ENCODE results near the gene TSPO2. TPM values are rescaled to one million over a fixed set of nuclear protein-coding genes. Genes with fewer than 3 reads are reported as not detected.
A peak's percentile ranks its signal among the peaks of the same experiment; 100 is the strongest.
"Not testable (repeated sequence)": the region's sequence is repeated elsewhere in the genome, so short reads cannot be mapped to it uniquely, and the experiment has no call there.

Gene TSPO2
- total and polyA plus RNA-seq, 9 of the 15 experiments (the other 6 are each of a cell fraction or from before 2014, with no cell fraction given) = not detected

DNA sequence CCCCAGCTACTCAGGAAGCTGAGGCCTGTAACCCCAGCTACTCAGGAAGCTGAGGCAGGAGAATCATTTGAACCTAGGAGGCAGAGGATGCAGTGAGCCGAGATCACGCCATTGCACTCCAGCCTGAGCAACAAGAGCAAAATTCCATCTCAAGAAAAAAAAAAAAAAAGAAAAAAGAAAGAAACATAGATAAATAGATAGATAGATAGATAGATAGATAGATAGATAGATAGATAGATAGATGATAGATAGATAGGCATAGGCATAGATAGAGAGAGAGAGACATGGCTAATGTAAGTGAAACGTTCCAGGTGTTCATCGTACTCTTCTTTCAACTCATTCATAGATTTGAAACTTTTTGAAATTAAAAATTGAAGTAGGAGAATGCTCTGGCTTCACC lies 35.3 kb upstream of the TSPO2 start:
- BruUV-seq (replicated peaks); DNase-seq (ENCODE audit: extremely low read depth in 1 of 4, low spot score in 3 of 4); H4K20me1 ChIP-seq (replicated peaks; ENCODE audit: control insufficient read depth, insufficient read depth, low read length); H3K4me2 ChIP-seq (ENCODE audit: insufficient read depth, low read length); H3K4me1 ChIP-seq (replicated peaks in 1 of 2; ENCODE audit: control insufficient read depth in 2 of 2, insufficient read depth in 2 of 2, low read length in 2 of 2); H3K4me3 ChIP-seq; H3K27ac ChIP-seq (ENCODE audit: extremely low read depth, low read depth, low read length); POLR2A ChIA-PET; FAIRE-seq; H3K9me1 ChIP-seq (ENCODE audit: control insufficient read depth, insufficient read depth, low read length); H3K9ac ChIP-seq (ENCODE audit: insufficient read depth in 1 of 2, low read depth in 2 of 2, low read length in 2 of 2); H3K9me3 ChIP-seq (replicated peaks; ENCODE audit: control insufficient read depth, insufficient read depth, low read depth, low read length); H3K36me3 ChIP-seq (ENCODE audit: control insufficient read depth, insufficient read depth, low read length); H3K79me2 ChIP-seq (ENCODE audit: control insufficient read depth, insufficient read depth, low read length); H2AFZ ChIP-seq (ENCODE audit: low read depth, low read length); in situ Hi-C loops (cut with MboI); ATAC-seq: not testable (repeated sequence)
- CTCF ChIA-PET (ENCODE audit: low intra/inter-chr PET ratio) = interaction anchor here (0.7 to 4.0 kb wide), 3 partner anchors 21 to 312 kb away, joined by 3 to 26 read pairs (median 9); no protein-coding TSS in a partner anchor
- peaks cover 28 to 43% of the 10 kb centered on the region in 2 experiments for H3K27me3 ChIP-seq (ENCODE audit: control insufficient read depth in 2 of 2, insufficient read depth in 2 of 2, low read length in 2 of 2)
- intact Hi-C loops (cut with micrococcal nuclease) = loop anchor here (2.0 kb wide), 1 partner anchor 60 kb away; no protein-coding TSS in a partner anchor
- 2% methylated on average over 4 of the region's 4 CpGs for WGBS (ENCODE audit: insufficient coverage, low coverage, missing lambda C conversion rate)
- TF ChIP-seq DACH1 (IDR thresholded peaks at IDR 0.05; ENCODE audit: partially characterized antibody) = peak; percentile 95
- TF ChIP-seq MCM7 (IDR thresholded peaks at IDR 0.05) = 0 out of 4 replicates have a peak, but pooled peaks of 1 of the 2 experiments have one; percentile 46

DNA sequence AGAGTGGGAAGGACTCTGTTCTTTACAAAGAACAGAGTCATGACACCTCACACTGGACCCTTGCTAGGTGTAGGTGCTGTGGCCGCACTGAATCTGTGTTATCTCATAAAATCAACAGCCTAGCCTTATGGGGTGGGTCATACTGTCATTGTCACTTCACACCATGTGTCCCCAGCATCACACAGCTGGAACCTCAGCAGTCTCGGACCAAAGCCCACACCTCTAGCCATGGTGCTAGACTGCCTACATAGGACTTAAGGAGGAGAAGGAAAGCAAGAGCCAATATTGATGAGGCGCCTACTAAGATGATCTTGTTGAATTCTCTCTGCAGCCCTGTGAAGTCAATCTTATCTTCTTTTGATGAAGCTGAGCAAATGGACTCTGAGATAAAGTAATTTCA lies 34.3 kb upstream of the TSPO2 start:
- no peaks in the 10 kb centered on the region for H3K79me2 ChIP-seq (ENCODE audit: control insufficient read depth, insufficient read depth, low read length)
- no peak overlapping the region for H2AFZ ChIP-seq (ENCODE audit: low read depth, low read length)
- H3K27ac ChIP-seq (ENCODE audit: extremely low read depth, low read depth, low read length) = no peak overlapping the region
- no peak overlapping the region for H3K9ac ChIP-seq (ENCODE audit: insufficient read depth in 1 of 2, low read depth in 2 of 2, low read length in 2 of 2)
- in situ Hi-C loops (cut with MboI) = no loop called here
- H3K4me2 ChIP-seq (ENCODE audit: insufficient read depth, low read length) = no peak overlapping the region
- DNase-seq (ENCODE audit: extremely low read depth in 1 of 4, low spot score in 3 of 4) (no peak), FAIRE-seq (no peak), ATAC-seq (no peak)
- H3K36me3 ChIP-seq (ENCODE audit: control insufficient read depth, insufficient read depth, low read length) = no peaks in the 10 kb centered on the region
- intact Hi-C loops (cut with micrococcal nuclease) = no loop called here
- H4K20me1 ChIP-seq (replicated peaks; ENCODE audit: control insufficient read depth, insufficient read depth, low read length) = no peaks in the 10 kb centered on the region; the same call in 1 of the 2 replicates
- no peaks in the 10 kb centered on the region for H3K4me1 ChIP-seq (replicated peaks in 1 of 2; ENCODE audit: control insufficient read depth in 2 of 2, insufficient read depth in 2 of 2, low read length in 2 of 2)
- no peaks in the 10 kb centered on the region for H3K9me3 ChIP-seq (replicated peaks; ENCODE audit: control insufficient read depth, insufficient read depth, low read depth, low read length)
- CTCF ChIA-PET (ENCODE audit: low intra/inter-chr PET ratio) = interaction anchor here (0.5 to 4.0 kb wide), 2 partner anchors 11 to 59 kb away, joined by 4 to 26 read pairs; no protein-coding TSS in a partner anchor
- peaks cover 24 to 34% of the 10 kb centered on the region in 2 experiments for H3K27me3 ChIP-seq (ENCODE audit: control insufficient read depth in 2 of 2, insufficient read depth in 2 of 2, low read length in 2 of 2)
- BruUV-seq (replicated peaks) = no TSS peak
- WGBS (ENCODE audit: insufficient coverage, low coverage, missing lambda C conversion rate) = 0% methylated on average over 3 of the region's 3 CpGs
- POLR2A ChIA-PET = no interaction called here
- H3K9me1 ChIP-seq (ENCODE audit: control insufficient read depth, insufficient read depth, low read length) = no peaks in the 10 kb centered on the region
- TF ChIP-seq ZNF184 (CRISPR knock-in tag; IDR thresholded peaks at IDR 0.05) (no peak), RB1 (IDR thresholded peaks at IDR 0.05; ENCODE audit: low read depth) (no peak), ZNF444 (CRISPR knock-in tag; IDR thresholded peaks at IDR 0.05) (no peak), NFIC (IDR thresholded peaks at IDR 0.05) (no peak)
- no peak overlapping the region for H3K4me3 ChIP-seq

All from K562 (cell line).